Astrocyte of the spinal cord (primary cell): ENCODE data around the gene MACROD2.

Experiments
- DNase-seq: peaks from one replicate; pipeline ENCODE4 v3.0.0; 2011; ENCODE audit warnings: low read depth, low spot score
- H3K4me3 ChIP-seq: 2 replicates; pipeline ENCODE4 v1.5.1; 2011; ENCODE audit warnings: low read depth, mild to moderate bottlenecking, low read length, moderate library complexity
- CTCF ChIP-seq: IDR thresholded peaks from 2 replicates; pipeline ENCODE4 v1.5.1; 2012; ENCODE audit warnings: low read depth, mild to moderate bottlenecking, low read length, inconsistent platforms
- in situ Hi-C: cut with HindIII; loops from 2 replicates; pipeline ENCODE4 v1.10.0; 2017; ENCODE audit warnings: low sequenced_read_pairs

MACROD2 gene

GRCh38 chr20:14414560-14414959 lies 419.2 kb downstream of the MACROD2 start:
- TF ChIP-seq CTCF, result no peak
- in situ Hi-C loops, result no loop called here
- no peak for DNase-seq

DNA sequence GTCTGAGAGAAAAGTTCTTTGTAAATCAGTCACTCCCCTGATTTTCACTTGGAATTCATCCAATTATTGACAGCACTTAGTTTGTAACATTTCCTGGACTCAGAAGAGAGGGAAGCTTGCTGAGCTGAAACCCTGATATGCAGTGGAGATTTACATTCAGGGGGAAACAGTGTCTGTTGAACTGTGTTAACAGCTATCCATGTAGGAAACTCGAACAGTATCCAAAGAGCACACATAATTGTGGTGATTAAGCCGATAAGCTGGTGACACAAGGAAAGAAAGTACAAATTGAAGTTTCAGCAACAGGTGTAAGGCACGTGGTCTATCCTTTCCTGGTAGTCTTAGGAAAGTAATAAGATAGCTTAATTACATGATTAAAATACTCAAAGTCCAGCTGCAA lies 420.2 kb downstream of the MACROD2 start:
- no peak for DNase-seq
- no peak overlapping the region for H3K4me3 ChIP-seq
- TF ChIP-seq CTCF, result no peak
- in situ Hi-C loops, result no loop called here

More at GRCh38 chr20:14414560-14414959, 419.2 kb downstream of the MACROD2 start:
- no peak overlapping the region for H3K4me3 ChIP-seq

GRCh38 chr20:14418376-14418775 lies 423.1 kb downstream of the MACROD2 start:
- no peak for TF ChIP-seq CTCF
- no peak for DNase-seq
- no peak overlapping the region for H3K4me3 ChIP-seq
- in situ Hi-C loops, result no loop called here

DNA sequence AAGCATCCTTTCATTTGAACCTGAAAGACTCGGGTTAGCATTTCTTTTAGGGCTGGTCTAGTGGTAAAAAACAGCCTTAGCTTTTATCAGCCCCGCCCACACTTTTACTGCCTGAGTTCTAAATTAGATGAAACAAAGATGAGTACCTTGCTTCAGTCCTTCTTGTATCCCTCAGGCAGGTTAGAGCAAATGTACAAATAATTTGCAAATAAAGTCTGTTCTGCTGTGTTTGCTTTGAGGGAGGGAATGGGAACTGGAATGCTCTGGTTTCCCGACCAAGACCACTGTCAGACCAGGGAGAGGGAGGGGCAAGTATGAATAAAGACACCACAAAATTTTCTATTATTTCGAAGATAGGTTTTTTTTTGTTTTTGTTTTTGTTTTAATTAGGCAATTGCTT lies 427.6 kb downstream of the MACROD2 start:
- no peak overlapping the region for H3K4me3 ChIP-seq
- TF ChIP-seq CTCF, result no peak
- no peak for DNase-seq
- in situ Hi-C loops, result no loop called here

DNA sequence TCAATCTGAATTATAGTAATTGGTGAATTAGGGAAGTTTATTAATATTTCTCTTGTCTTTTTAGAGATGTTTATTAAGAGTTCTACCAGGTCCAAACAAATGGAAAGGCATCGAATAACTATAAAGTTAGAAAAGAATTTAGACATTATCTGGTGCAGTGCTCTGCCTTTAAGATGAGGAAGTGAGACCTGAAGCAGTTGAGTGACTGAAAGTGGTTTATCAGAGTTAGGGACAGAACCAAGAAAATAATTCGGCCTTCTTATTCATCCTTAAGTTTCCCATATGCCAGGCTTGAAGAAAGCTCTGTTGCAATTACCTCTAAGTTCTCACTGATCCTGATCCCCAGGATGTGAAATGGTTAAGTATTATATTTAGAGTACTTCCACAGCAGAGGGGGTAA lies 436.3 kb downstream of the MACROD2 start:
- no peak overlapping the region for H3K4me3 ChIP-seq
- in situ Hi-C loops, result no loop called here
- TF ChIP-seq CTCF, result no peak
- no peak for DNase-seq

- in situ Hi-C loops, result no loop called here
- no peak for TF ChIP-seq CTCF
- no peak for DNase-seq
- H3K4me3 ChIP-seq, result no peak overlapping the region
These were observed 436.8 kb downstream of the MACROD2 start for GRCh38 chr20:14432085-14432484.

DNA sequence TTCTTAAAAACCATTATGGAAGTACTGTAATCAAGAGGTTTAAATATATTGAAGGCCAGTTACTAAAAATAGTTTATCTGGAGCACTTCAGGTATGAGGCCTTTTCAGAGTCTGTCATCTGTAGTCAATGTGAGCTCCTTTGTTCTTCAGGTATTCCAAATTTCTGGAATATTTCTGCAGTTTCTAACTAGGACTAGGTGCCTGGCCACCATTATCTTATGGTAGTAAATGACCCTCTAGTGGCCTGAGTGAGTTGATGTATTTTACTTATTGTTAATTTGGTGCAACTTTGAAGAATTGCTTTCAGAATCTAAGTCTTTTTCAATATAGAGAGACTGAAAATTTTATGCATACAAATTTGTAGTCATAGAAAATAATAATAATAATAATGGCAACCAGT lies 437.3 kb downstream of the MACROD2 start:
- DNase-seq, result no peak
- no peak for TF ChIP-seq CTCF
- in situ Hi-C loops, result no loop called here
- H3K4me3 ChIP-seq, result no peak overlapping the region
